Endothelial cell of umbilical vein (primary cell): ENCODE measurements around the gene CHST8. TPM values are rescaled to one million over a fixed set of nuclear protein-coding genes. Genes with fewer than 3 reads are reported as not detected.

ENCODE experiments used
- BruUV-seq: library from RNA; stranded (reverse); fragments of 400-500 nt; replicated peaks from 2 replicates; lab custom pipeline; 2021; lab: Mats Ljungman, UMichigan
- CTCF ChIA-PET: fragments of 300-600, 350-600 bp; sonication (Branson Sonifier 250); formaldehyde crosslinking; loops from one replicate; lab custom pipeline; 2021; ENCODE audit warnings: antibody characterized with exemption, inconsistent platforms; lab: Charles Lee
- POLR2A ChIA-PET: fragments of 300-600, 350-600 bp; sonication (Branson Sonifier 250); formaldehyde crosslinking; loops from one replicate; lab custom pipeline; 2021; ENCODE audit warnings: antibody characterized with exemption, inconsistent platforms; lab: Charles Lee
- DNase-seq: peaks from one replicate; pipeline ENCODE4 v3.0.0-alpha.2; 2011; ENCODE audit warnings: low read depth, low spot score
- FAIRE-seq: peaks from 2 replicates; lab custom pipeline; 2011; peaks lifted over from hg19 to GRCh38; lab: Jason Lieb, UNC
- H2AFZ ChIP-seq: 2 replicates; pipeline ENCODE4 v1.6.0; 2012; ENCODE audit warnings: low read depth, low read length, control low read depth, inconsistent platforms
- H3K27ac ChIP-seq: 2 replicates; pipeline ENCODE4 v1.5.1; 2011; ENCODE audit warnings: low read depth, mild to moderate bottlenecking, control low read depth, low read length, moderate library complexity; ENCODE audit not compliant: insufficient read depth
- H3K27me3 ChIP-seq, 2 experiments: 2 replicates each; pipeline versions ENCODE4 v1.6.0 to v1.6.1; 2011; ENCODE audit warnings: low read length in 2 of 2, mixed read lengths in 1 of 2; ENCODE audit not compliant: control insufficient read depth in 2 of 2, insufficient read depth in 2 of 2
- H3K36me3 ChIP-seq, 2 experiments: 2 replicates in 1 of 2; 3 replicates in 1 of 2; pipeline ENCODE4 v1.5.1; 2011; ENCODE audit warnings: low read length in 2 of 2, mild to moderate bottlenecking in 1 of 2, moderate library complexity in 1 of 2; ENCODE audit not compliant: control insufficient read depth in 2 of 2, insufficient read depth in 2 of 2; ENCODE audit errors: extremely low read depth in 1 of 2
- H3K4me1 ChIP-seq: 3 replicates; pipeline ENCODE4 v1.5.1; 2011; ENCODE audit warnings: mild to moderate bottlenecking, low read length; ENCODE audit not compliant: control insufficient read depth, insufficient read depth; ENCODE audit errors: extremely low read depth
- H3K4me2 ChIP-seq: 2 replicates; pipeline ENCODE4 v1.6.1; 2011; ENCODE audit warnings: low read length, control low read depth, mixed read lengths; ENCODE audit not compliant: insufficient read depth
- H3K4me3 ChIP-seq, 3 experiments: fragments of 200-600 bp in 1 of 3; sonication (generic), shearing (Covaris generic) in 1 of 3; replicated peaks in 1 of 3; 2 replicates each; pipeline ENCODE4 v1.5.1; 2011 to 2016; ENCODE audit warnings: control low read depth in 3 of 3, low read length in 3 of 3, mild to moderate bottlenecking in 2 of 3, inconsistent platforms in 1 of 3, low read depth in 1 of 3, moderate library complexity in 1 of 3; ENCODE audit not compliant: insufficient read depth in 1 of 3
- H3K79me2 ChIP-seq: 2 replicates; pipeline ENCODE4 v1.6.0; 2012; ENCODE audit warnings: low read length, inconsistent platforms; ENCODE audit not compliant: control insufficient read depth, insufficient read depth
- H3K9ac ChIP-seq: replicated peaks from 2 replicates; pipeline ENCODE3; 2011; ENCODE audit warnings: low read length, control low read depth; ENCODE audit not compliant: insufficient read depth; ENCODE audit errors: extremely low read depth
- H3K9me1 ChIP-seq: replicated peaks from 3 replicates; pipeline ENCODE4 v1.6.0; 2011; ENCODE audit warnings: mild to moderate bottlenecking, low read length; ENCODE audit not compliant: control insufficient read depth, insufficient read depth; ENCODE audit errors: extremely low read depth
- H3K9me3 ChIP-seq: replicated peaks from 2 replicates; pipeline ENCODE4 v1.5.1; 2012; ENCODE audit warnings: low read length, inconsistent platforms; ENCODE audit not compliant: control insufficient read depth, insufficient read depth
- H4K20me1 ChIP-seq: replicated peaks from 2 replicates; pipeline ENCODE3; 2011; ENCODE audit warnings: mild to moderate bottlenecking, low read length; ENCODE audit not compliant: control insufficient read depth, insufficient read depth; ENCODE audit errors: extremely low read depth
- CTCF ChIP-seq, 2 donors: IDR thresholded peaks; 1 replicate in 1 of 2; 2 replicates in 1 of 2; pipeline ENCODE4 v1.5.1; 2011; ENCODE audit warnings: low read length in 2 of 2, mild to moderate bottlenecking in 2 of 2, moderate library complexity in 2 of 2, control low read depth in 1 of 2, inconsistent platforms in 1 of 2, low read depth in 1 of 2; ENCODE audit not compliant: insufficient read depth in 1 of 2; ENCODE audit errors: extremely low read depth in 1 of 2
- EZH2 ChIP-seq: IDR thresholded peaks from 2 replicates; pipeline ENCODE4 v1.6.1; 2012; ENCODE audit warnings: borderline replicate concordance, low read depth, mild to moderate bottlenecking, moderate library complexity, low read length, inconsistent platforms; ENCODE audit not compliant: severe bottlenecking
- FOS ChIP-seq: IDR thresholded peaks from 2 replicates; pipeline ENCODE4 v1.6.1; 2011; ENCODE audit warnings: mild to moderate bottlenecking, low read length, moderate library complexity, borderline replicate concordance; ENCODE audit not compliant: insufficient read depth
- GATA2 ChIP-seq: IDR thresholded peaks from 2 replicates; pipeline ENCODE4 v1.7.0; 2011; ENCODE audit warnings: low read depth, mild to moderate bottlenecking, moderate library complexity, mixed read lengths, low read length; ENCODE audit not compliant: insufficient read length, insufficient read depth
- JUN ChIP-seq: IDR thresholded peaks from 2 replicates; pipeline ENCODE4 v1.6.1; 2011; ENCODE audit warnings: borderline replicate concordance, low read depth; ENCODE audit not compliant: insufficient read length, insufficient read depth
- MYC ChIP-seq: IDR thresholded peaks from one replicate; pipeline ENCODE4 v1.6.1; 2011; ENCODE audit warnings: mild to moderate bottlenecking, low read depth, low read length
- POLR2A ChIP-seq: IDR thresholded peaks from 2 replicates; pipeline ENCODE4 v1.6.1; 2012; ENCODE audit warnings: low read depth, mild to moderate bottlenecking, control low read depth, low read length
- POLR2AphosphoS5 ChIP-seq: IDR thresholded peaks from 2 replicates; pipeline ENCODE4 v1.6.1; 2012; ENCODE audit warnings: low read depth, mild to moderate bottlenecking, control low read depth, low read length, moderate library complexity; ENCODE audit not compliant: insufficient read depth
- dilution Hi-C: fragments of 300-500 bp; cut with MboI; formaldehyde crosslinking; loops from one replicate; pipeline ENCODE4 v1.15.0; 2019; ENCODE audit warnings: low sequenced_read_pairs; ENCODE audit not compliant: extremely low pct_ligation_motif_present
- intact Hi-C: fragments of 100-400 bp; cut with micrococcal nuclease; formaldehyde crosslinking; loops from one replicate; pipeline ENCODE4 v1.10.0; 2022
- polyA plus RNA-seq, 4 experiments: library from polyadenylated mRNA; depleted of rRNA in 3 of 4; stranded (reverse) in 3 of 4; unstranded in 1 of 4; fragments of >200 nt; gene quantifications; 2 replicates each; pipeline versions ENCODE4 v1.2.1 to v1.2.3, GENCODE V29; 2011 to 2012; ENCODE audit warnings: missing spikeins in 1 of 4
- total RNA-seq: library from RNA; stranded (reverse); gene quantifications from 2 replicates; pipeline ENCODE4 v1.2.3, GENCODE V29; 2021
- TF ChIP-seq, protein P1 (sequence below): IDR thresholded peaks from 2 replicates; pipeline ENCODE4 v1.6.1; 2011; ENCODE audit not compliant: insufficient read depth, insufficient read length

Gene CHST8
- total and polyA plus RNA-seq, 2 donors (not counting 3 experiments of a cell fraction or from before 2014, with no cell fraction given) = not detected

- BruUV-seq = no TSS peak
- no peak overlapping the region for H2AFZ ChIP-seq
- no peak overlapping the region for H3K4me2 ChIP-seq
- H3K4me1 ChIP-seq = peaks cover 7% of the 10 kb centered on the region
- no peak overlapping the region for H3K27ac ChIP-seq
- peaks cover 2 to 59% of the 10 kb centered on the region in 2 experiments for H3K36me3 ChIP-seq
- TF ChIP-seq POLR2A (no peak), JUN (no peak), POLR2AphosphoS5 (no peak), FOS (no peak), GATA2 (no peak), EZH2 (no peak), CTCF (IDR thresholded peaks at IDR 0.05; ENCODE audit: extremely low read depth in 1 of 2, insufficient read depth in 1 of 2, low read depth in 1 of 2, low read length in 2 of 2) (no peak), MYC (no peak)
- TF ChIP-seq, protein P1, sequence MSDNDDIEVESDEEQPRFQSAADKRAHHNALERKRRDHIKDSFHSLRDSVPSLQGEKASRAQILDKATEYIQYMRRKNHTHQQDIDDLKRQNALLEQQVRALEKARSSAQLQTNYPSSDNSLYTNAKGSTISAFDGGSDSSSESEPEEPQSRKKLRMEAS = no peak
- DNase-seq = no peak
- H3K9me1 ChIP-seq = no peaks in the 10 kb centered on the region
- H3K79me2 ChIP-seq = peaks cover 4% of the 10 kb centered on the region
- H3K4me3 ChIP-seq = no peak overlapping the region
- CTCF ChIA-PET = no interaction called here
- H3K9ac ChIP-seq = no peak overlapping the region
- FAIRE-seq = no peak
- dilution Hi-C loops = no loop called here
- H3K27me3 ChIP-seq = no peaks in the 10 kb centered on the region
- H4K20me1 ChIP-seq = no peaks in the 10 kb centered on the region
- POLR2A ChIA-PET = no interaction called here
- no peaks in the 10 kb centered on the region for H3K9me3 ChIP-seq
- intact Hi-C loops = no loop called here
Observed at GRCh38 chr19:33806434-33806881, 184.7 kb downstream of the CHST8 start.
